Testis (tissue), 2 donors: Measurements from ENCODE around the gene BUD13.

ENCODE experiments used
- CTCF ChIP-seq, 3 experiments: fragments of 450-650 bp in 2 of 3; fragments of 200-600 bp in 1 of 3; sonication (generic) in 1 of 3; IDR thresholded peaks; one replicate each; pipeline ENCODE4 v1.5.1; 2016 to 2019; ENCODE audit warnings: antibody characterized with exemption in 3 of 3, mild to moderate bottlenecking in 2 of 3, moderate library complexity in 1 of 3
- POLR2A ChIP-seq: fragments of 450-650 bp; IDR thresholded peaks from one replicate; pipeline ENCODE4 v1.6.1; 2017; ENCODE audit warnings: antibody characterized with exemption, mild to moderate bottlenecking, moderate library complexity

GRCh38 chr11:116723511-116723910 is 49.3 kb downstream of the BUD13 start:
- TF ChIP-seq CTCF (IDR thresholded peaks at IDR 0.05) (no peak), POLR2A (no peak)
